ENCODE data around the gene SNX10. TPM values are rescaled to one million over a fixed set of nuclear protein-coding genes. Genes with fewer than 3 reads are reported as not detected.
A peak's percentile ranks its signal among the peaks of the same experiment; 100 is the strongest.

SNX10 gene
- total and polyA plus RNA-seq, 8 donors, result 7.4 to 75.6 (median 10.3) TPM

DNA sequence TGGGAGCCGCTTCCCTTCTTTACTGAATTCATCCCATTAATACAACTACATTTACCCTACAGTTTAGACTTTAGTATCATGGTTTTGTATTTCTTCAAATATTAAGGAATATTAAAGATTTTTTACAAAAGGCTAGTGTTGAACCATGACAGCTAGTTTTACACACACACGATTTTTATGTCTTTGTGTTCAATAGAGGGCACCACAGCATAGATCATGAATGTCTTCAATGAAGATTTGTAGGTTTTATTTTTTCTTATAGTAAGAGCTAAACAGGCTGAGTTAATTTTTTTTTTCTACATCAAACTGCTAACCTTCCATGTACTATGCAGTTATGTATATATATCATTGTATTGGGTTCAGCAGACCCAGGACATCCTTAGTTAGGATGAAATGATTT lies 76.9 kb downstream of the SNX10 start:
- H3K9me3 ChIP-seq, result no peaks in the 10 kb centered on the region
- peaks cover 1 to 46% of the 10 kb centered on the region in 2 donors for H3K27me3 ChIP-seq
- ATAC-seq (no peak), DNase-seq (no peak)
- no peak overlapping the region for H3K27ac ChIP-seq
- H3K36me3 ChIP-seq, result peaks cover 0 to 44% of the 10 kb centered on the region in 2 donors
- no peak overlapping the region for H3K4me3 ChIP-seq
- H3K4me1 ChIP-seq, result peaks cover 0 to 59% of the 10 kb centered on the region in 2 donors
- intact Hi-C loops (cut with DNase I), result loop anchor here in 1 of 2 donors (10.0 kb wide), 1 partner anchor 284 kb away; no protein-coding TSS in a partner anchor
- TF ChIP-seq, protein P1, sequence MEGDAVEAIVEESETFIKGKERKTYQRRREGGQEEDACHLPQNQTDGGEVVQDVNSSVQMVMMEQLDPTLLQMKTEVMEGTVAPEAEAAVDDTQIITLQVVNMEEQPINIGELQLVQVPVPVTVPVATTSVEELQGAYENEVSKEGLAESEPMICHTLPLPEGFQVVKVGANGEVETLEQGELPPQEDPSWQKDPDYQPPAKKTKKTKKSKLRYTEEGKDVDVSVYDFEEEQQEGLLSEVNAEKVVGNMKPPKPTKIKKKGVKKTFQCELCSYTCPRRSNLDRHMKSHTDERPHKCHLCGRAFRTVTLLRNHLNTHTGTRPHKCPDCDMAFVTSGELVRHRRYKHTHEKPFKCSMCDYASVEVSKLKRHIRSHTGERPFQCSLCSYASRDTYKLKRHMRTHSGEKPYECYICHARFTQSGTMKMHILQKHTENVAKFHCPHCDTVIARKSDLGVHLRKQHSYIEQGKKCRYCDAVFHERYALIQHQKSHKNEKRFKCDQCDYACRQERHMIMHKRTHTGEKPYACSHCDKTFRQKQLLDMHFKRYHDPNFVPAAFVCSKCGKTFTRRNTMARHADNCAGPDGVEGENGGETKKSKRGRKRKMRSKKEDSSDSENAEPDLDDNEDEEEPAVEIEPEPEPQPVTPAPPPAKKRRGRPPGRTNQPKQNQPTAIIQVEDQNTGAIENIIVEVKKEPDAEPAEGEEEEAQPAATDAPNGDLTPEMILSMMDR (IDR thresholded peaks at IDR 0.05), result no peak

DNA sequence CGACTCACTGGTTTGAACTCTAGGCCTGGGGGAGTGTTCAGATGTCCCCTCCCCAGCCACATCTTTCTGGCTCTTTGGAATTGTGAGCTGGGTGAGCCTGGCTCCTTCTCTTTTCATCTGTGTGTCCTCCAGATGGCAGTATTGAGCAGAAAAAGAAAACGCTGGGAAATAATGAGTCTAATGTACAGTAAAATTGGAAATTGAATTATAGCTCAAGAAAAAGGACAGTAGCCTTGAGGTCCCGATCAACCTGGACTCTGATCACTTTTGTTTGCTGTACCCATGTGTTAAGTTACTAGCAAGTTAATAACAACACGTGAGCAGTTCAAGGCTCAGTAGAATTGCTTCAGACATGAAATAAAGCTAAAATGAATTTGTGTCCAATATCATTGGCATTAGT lies 77.9 kb downstream of the SNX10 start:
- H3K4me3 ChIP-seq, result peak overlapping the region in 1 of 2 donors; percentile 3
- peak in 2 of 4 donors; percentile 68 to 71 for DNase-seq
- no peaks in the 10 kb centered on the region for H3K9me3 ChIP-seq
- H3K27ac ChIP-seq, result peak overlapping the region in 1 of 2 donors; percentile 85
- intact Hi-C loops (cut with DNase I), result loop anchor here in 1 of 2 donors (10.0 kb wide), 1 partner anchor 285 kb away; no protein-coding TSS in a partner anchor
- H3K27me3 ChIP-seq, result peaks cover 12 to 56% of the 10 kb centered on the region in 2 donors
- H3K4me1 ChIP-seq, result peaks cover 0 to 50% of the 10 kb centered on the region in 2 donors
- TF ChIP-seq, protein P1 (IDR thresholded peaks at IDR 0.05), result peak; percentile 74 to 87
- H3K36me3 ChIP-seq, result peaks cover 0 to 47% of the 10 kb centered on the region in 2 donors
- peak; percentile 82 for ATAC-seq

DNA sequence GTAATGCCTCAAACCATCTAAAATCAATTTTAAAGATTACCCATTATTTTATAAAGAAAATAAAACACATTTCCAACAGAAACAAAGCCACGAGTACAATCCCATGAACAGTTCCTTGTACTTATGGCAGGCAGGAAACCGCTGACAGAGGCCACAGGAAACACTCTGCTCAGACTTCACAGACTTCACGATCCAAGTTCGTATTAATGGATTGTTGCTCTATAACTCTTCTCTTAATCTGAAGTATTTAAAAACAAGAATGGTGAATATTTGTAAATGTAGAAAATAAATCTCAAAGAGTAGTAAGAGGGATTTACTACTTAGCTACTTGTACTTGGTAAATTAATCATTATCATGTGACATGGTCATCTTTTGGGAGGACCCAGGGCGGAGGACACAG lies 78.3 kb downstream of the SNX10 start:
- intact Hi-C loops (cut with DNase I), result loop anchor here in 1 of 2 donors (5.0 kb wide), 2 partner anchors 297 to 792 kb away; no protein-coding TSS in a partner anchor
- ATAC-seq, result peak; percentile 27
- peak overlapping the region in 1 of 2 donors; percentile 3 for H3K4me3 ChIP-seq
- H3K36me3 ChIP-seq, result peaks cover 0 to 49% of the 10 kb centered on the region in 2 donors
- TF ChIP-seq, protein P1 (IDR thresholded peaks at IDR 0.05), result no peak
- peak overlapping the region in 1 of 2 donors; percentile 85 for H3K27ac ChIP-seq
- H3K27me3 ChIP-seq, result peaks cover 16 to 60% of the 10 kb centered on the region in 2 donors
- H3K9me3 ChIP-seq, result no peaks in the 10 kb centered on the region
- no peak for DNase-seq
- peaks cover 0 to 46% of the 10 kb centered on the region in 2 donors for H3K4me1 ChIP-seq

DNA sequence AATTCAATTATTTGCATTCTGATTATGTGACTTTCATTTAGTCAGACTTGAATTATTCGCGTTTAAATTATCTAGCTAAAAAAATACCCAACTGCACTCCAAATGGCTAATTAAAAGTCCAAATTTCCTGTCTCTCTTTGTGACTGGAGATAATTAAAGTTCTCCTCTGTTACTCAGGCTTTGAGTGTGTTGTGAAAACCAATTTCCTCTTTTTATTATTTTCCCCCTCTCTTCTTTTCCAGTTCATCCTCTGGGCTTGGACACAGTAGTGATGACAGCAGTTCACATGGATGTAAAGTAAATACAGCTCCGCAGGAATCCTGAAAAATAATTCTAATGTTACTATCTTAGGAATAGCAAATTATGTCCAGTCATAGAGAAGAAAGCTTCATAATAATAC lies 80.6 kb downstream of the SNX10 start:
- H3K9me3 ChIP-seq, result no peaks in the 10 kb centered on the region
- H3K4me1 ChIP-seq, result peaks cover 0 to 49% of the 10 kb centered on the region in 2 donors
- DNase-seq, result no peak
- TF ChIP-seq, protein P1 (IDR thresholded peaks at IDR 0.05), result no peak
- H3K27me3 ChIP-seq, result peaks cover 36 to 81% of the 10 kb centered on the region in 2 donors
- no peak for ATAC-seq
- peaks cover 0 to 27% of the 10 kb centered on the region in 2 donors for H3K36me3 ChIP-seq
- no peak overlapping the region for H3K4me3 ChIP-seq
- H3K27ac ChIP-seq, result peak overlapping the region; percentile 11 to 85
- intact Hi-C loops (cut with DNase I), result loop anchor here in 1 of 2 donors (5.0 kb wide), 2 partner anchors 295 to 790 kb away; no protein-coding TSS in a partner anchor

DNA sequence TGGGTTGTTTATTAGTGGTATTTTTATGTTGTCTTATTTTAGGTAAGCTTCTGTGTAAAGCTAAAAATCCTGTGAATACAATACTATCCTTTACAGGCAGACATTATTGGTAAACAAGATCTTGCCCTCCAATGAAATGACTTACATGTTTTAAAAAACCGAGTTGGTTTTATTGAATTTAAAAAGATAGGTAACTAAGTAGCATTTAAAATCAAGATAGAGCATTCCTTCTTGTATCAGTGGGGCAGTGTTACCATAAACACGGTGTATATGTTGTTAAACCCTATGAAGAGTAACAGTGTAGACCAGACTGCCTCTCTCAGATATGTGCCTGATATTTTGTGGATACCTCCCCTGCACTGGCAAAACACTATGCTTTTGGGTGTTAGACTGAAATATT lies 81.0 kb downstream of the SNX10 start:
- no peak for ATAC-seq
- Histone ChIP-seq H3K9me3 (no peaks in the 10 kb centered on the region), H3K4me3 (no peak overlapping the region), H3K27me3 (peaks cover 39 to 86% of the 10 kb centered on the region in 2 donors), H3K36me3 (peaks cover 0 to 23% of the 10 kb centered on the region in 2 donors), H3K27ac (peak overlapping the region; percentile 11 to 85), H3K4me1 (peaks cover 0 to 53% of the 10 kb centered on the region in 2 donors)
- intact Hi-C loops (cut with DNase I), result loop anchor here in 1 of 2 donors (5.0 kb wide), 2 partner anchors 295 to 790 kb away; no protein-coding TSS in a partner anchor
- no peak for DNase-seq
- TF ChIP-seq, protein P1 (IDR thresholded peaks at IDR 0.05), result no peak
